GM18867 (cell line): ENCODE results near the gene DNASE1L2.

ENCODE experiments used
- ATAC-seq: cut with Tn5 transposase; IDR thresholded peaks from one replicate; pipeline ENCODE4 v1.9.1; 2021; ENCODE audit warnings: mild to moderate bottlenecking, moderate library complexity; ENCODE audit not compliant: unreplicated experiment

Gene DNASE1L2

GRCh38 chr16:2267505-2267912, 31.3 kb downstream of the DNASE1L2 start:
- ATAC-seq, result peak; percentile 64

GRCh38 chr16:2267913-2268666, 31.8 kb downstream of the DNASE1L2 start, which contains the start of gene RNPS1:
Gene RNPS1, minus strand, starts transcription at chr16:2268126. Its CDS starts 3,483 bp downstream, at chr16:2264643.
- peak; percentile 79 for ATAC-seq

DNA sequence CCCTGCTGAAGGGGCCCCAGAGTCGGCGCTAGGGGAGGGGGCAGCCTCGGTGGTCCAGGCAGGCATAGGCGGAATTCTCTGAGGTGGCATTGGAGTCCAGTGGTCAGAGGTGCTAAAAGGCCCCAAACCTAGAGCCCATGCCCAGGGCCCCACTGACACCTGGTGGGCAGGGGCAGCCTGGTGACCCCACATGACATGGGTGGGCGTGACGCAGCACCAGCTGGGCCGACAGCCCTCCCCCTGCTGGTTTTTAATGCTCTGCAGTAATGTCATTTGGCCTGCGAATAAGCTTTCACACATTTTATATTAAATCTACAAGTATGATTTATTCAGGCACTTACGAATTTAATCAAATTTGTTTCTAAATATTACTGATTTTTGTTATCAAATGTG, 33.8 kb downstream of the DNASE1L2 start:
- no peak for ATAC-seq

- no peak for ATAC-seq
Observed at GRCh38 chr16:2270588-2271470, 34.6 kb downstream of the DNASE1L2 start.

DNA sequence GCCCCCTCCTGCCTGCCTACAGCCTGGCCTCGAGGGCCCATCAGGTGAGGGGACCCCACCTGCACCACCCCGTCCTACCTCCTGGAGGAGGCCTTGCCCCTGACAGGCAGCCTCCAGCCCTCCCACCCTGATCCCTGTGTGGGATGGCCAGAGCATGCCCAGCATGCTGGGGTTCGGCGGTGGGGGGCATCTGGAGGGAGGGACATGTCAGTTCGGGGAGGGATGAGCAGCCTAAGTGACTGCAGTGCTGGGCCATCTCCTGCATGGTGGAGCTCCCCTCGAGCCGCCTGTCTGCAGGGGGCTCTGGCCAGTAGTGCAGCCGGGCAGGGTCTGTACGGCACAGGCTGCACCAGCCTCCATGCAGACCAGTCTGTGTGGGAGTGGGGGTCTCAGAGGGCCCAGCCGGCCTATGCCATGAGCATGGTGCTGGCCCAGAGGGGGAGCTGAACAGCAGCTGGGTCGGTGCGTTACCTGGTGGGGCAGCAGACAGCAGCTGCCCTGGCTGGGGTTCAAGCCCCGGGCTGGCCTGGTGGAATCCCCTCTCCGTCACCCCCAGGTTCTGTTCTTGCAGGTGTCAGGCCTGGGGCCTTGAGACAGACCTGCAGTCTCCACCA, 35.7 kb downstream of the DNASE1L2 start:
- ATAC-seq, result no peak

- no peak for ATAC-seq
Observed at GRCh38 chr16:2273484-2273883, 37.2 kb downstream of the DNASE1L2 start.

- no peak for ATAC-seq
Observed at GRCh38 chr16:2273931-2274330, 37.7 kb downstream of the DNASE1L2 start.

DNA sequence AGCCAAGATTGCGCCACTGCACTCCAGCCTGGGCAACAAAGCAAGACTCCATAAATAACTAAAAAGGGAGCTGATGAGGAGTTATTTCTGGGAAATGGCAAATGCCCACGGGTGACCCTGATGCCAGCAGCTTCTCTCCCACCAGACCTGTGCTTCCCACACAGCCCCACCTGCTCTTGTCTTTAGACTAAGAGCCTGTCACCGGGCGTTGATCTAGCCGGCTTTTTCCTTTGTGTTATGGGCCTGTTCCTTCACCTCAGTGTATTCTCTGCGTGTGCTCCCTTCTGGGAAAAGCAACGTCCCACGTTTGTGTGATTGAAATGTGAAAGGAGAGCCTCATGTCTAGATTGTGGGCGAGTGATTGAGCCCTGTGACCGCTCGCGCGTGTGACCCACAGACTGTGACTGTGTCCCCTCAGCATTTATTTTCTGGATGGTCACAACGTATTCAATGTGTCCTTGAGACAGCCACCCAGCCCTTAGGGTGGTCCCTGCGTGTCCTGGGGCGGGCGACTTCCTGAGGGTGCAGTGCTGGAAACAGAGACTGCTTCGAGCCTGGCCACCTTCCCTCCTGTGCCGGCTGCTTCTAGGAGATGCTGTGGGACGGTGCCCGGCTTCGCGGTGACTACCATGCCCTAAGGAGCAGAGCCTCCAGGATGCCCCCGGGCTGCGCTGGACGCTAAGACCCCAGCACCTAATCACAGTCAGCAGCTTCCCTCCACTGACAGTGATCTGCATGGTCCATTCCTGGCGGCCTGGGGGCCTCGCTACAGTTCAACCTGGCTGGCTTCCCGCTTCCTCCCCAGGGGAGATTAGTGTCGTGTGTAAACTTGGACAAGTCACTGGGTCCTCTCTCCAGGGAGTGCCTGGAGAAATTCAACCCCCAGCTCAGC, 39.5 kb downstream of the DNASE1L2 start:
- no peak for ATAC-seq

DNA sequence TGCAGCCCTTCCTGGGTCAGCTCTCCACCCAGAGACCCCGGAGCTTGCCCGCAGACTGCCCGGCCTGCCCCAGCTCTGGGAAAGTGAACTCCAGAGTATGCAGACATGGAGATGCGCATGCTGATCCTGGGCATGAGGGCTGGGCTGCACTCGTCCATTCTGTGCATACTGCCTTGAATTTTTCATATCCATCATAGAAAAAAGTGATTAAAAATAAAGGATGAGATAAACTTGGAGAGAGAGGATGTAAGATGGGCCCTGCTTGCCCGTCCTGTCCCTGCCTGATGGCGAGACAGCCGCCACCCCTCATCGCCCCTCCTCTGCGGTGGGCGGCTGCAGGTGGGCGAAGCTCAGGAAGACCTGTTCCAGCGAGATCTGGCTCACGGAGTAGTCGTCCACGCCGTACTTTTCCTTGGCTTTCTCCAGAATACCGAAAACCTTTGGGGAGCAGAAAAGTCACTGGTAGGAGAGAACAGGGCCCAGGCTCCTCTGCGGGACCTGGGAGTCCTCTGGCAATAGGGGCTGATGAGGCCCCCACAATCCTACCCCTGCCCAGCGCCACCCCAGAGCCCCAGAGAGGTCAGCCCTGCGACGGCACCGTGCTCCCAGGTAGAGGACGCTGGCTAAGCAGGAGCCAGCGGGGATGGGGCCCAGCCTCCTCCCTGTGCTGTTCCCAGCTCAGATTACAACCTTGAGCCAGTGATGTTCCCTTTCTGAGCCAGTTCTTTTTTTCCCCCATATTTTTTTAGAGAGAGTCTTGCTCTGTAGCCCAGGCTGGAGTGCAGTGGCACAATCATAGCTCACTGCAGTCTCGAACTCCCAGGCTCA, 40.3 kb downstream of the DNASE1L2 start:
- no peak for ATAC-seq

DNA sequence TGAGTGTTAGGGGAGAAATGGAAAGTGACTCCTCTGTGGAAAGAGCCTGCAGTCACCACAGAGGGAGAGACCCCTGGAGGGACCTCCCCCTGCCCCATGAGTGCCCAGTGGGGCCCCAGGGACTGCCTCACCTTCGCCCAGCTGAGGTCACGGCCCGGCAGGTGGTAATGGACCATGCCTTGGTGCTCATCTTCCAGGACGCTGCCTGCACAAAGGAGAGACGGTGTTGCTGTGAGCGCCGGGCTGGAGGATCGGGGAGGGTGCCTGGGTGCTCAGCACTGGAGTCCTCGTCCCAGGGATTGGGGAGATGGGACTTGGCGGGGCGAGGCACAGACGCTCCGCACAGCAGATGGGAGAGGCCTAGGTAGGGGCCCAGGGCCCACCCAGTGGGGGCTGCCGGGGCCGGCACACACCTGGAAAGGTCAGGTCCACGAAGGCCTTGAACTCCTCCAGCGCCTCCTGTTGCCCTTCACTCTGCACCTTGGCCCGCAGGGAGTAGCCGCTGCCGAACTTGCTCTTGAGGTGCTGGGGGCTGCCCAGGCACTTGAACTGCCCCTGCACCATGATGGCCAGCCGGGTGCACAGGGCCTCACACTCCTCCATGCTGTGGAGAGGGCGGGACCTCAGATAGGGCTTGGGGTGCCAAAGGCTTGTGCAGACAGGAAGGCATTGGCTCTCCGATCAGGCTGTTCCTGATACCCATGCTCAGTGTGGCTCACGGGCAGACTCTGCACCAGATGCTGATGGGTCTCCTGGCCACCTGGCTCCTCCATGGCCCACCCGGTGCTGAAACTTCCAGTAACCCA, 41.4 kb downstream of the DNASE1L2 start:
- ATAC-seq, result no peak

GRCh38 chr16:2278272-2278608, 42.0 kb downstream of the DNASE1L2 start:
- ATAC-seq, result no peak

GRCh38 chr16:2278956-2279800, 42.9 kb downstream of the DNASE1L2 start:
- ATAC-seq, result no peak

DNA sequence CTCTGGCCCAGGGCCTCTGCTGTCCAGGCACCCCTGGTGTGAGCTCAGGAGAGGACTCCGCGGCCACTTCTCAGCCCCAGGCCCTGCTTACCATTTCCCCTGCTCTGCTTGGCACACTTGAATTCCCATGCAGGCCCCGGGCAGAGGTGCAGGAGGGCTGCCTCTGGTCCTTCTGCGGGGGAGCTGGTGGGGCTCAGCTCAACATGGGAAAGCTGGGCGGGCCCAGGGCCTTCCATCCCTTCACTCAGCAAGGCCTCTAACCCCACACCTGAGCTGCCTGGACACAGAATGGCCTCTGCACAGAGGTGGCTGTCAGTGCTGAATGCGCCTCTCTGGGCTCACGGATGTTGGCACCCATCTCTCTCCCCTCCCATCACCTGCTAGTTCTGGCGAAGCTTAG, 44.2 kb downstream of the DNASE1L2 start:
- ATAC-seq, result no peak

GRCh38 chr16:2280981-2281542, 44.8 kb downstream of the DNASE1L2 start:
- ATAC-seq, result no peak

- no peak for ATAC-seq
Observed at GRCh38 chr16:2282262-2282661, 46.0 kb downstream of the DNASE1L2 start.

GRCh38 chr16:2282866-2283555, 46.8 kb downstream of the DNASE1L2 start:
- no peak for ATAC-seq
